Measurements from ENCODE around the gene RNF150. TPM values are rescaled to one million over a fixed set of nuclear protein-coding genes. Genes with fewer than 3 reads are reported as not detected.

The RNF150 gene
- total RNA-seq, 1 experiment from 2014 or later, result 4.4 TPM

DNA sequence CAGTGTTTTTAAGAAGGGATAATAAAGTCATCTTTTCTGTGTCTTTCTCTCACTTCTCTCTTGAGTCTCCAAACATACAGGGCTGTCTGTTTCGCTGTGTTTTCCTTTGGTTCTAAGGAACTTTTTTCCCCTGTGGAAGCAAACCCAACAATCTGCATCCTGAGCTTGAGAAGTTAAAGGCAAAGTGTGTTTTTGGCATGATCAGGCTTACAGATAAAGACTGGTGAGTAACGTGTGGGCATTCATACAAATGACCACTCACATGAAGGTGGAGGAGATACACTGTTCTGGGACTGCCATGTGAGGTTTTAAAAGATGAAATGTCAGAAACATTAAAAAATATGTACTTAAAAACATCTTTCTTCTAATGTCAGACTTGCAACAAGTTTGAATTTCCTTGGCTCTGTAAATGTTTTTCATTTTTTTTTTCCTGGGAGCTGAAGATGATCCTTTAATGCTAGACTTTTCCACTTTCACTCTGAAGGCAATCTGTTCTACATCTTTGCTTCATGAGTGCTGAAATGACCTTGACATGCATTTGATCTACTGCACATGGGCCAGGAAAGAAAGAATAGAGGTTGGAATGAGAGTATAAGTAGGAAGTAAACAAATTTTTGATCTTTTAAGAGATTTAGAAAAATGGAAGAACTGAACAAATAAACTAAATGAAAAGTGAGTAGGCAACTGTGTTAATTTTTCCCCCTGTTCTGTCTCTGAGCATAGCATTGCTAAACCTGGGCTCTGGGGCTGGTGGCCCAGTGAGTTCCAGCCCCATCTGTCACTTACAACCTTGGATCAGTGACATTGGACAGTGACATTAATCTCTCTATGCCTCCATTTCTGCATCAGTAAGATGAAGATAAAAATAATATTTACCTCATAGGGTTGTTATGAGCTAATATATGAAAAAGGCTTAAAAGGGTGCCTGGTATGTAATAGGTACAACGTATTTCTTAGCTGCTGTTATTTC, 226.0 kb downstream of the RNF150 start:
- H4K20me1 ChIP-seq (ENCODE audit: control insufficient read depth, insufficient read depth, insufficient read length), result no peaks in the 10 kb centered on the region

More for the DNA sequence above, 226.0 kb downstream of the RNF150 start:
- Histone ChIP-seq H3K56ac (ENCODE audit: insufficient read length, low read depth, low read length) (no peak overlapping the region), H2BK5ac (ENCODE audit: insufficient read length, low read length) (no peak overlapping the region), H3K14ac (ENCODE audit: insufficient read depth, low read length) (no peak overlapping the region), H3K23ac (ENCODE audit: insufficient read length, low read depth, low read length) (no peak overlapping the region), H3K27ac (ENCODE audit: insufficient read length, low read depth, low read length) (no peak overlapping the region), H2BK12ac (ENCODE audit: insufficient read length, low read depth, low read length) (no peak overlapping the region), H4K8ac (replicated peaks; ENCODE audit: insufficient read length, low read depth, low read length) (no peak overlapping the region), H3K4ac (ENCODE audit: low read depth, low read length) (no peak overlapping the region), H3K9ac (ENCODE audit: extremely low read depth, insufficient read length, low read length) (no peak overlapping the region), H3K23me2 (ENCODE audit: insufficient read length, low read depth, low read length, poor library complexity, severe bottlenecking) (no peaks in the 10 kb centered on the region), H3K9me3 (ENCODE audit: control insufficient read depth, low read depth, low read length) (no peaks in the 10 kb centered on the region), H2BK120ac (ENCODE audit: low read depth, low read length, poor library complexity, severe bottlenecking) (no peak overlapping the region), H2BK15ac (ENCODE audit: low read depth, low read length) (no peak overlapping the region), H3K79me1 (ENCODE audit: insufficient read depth, low read depth, low read length, poor library complexity, severe bottlenecking) (no peaks in the 10 kb centered on the region), H3T11ph (ENCODE audit: low read length) (no peak overlapping the region), H3K4me1 (ENCODE audit: insufficient read depth, low read length) (no peaks in the 10 kb centered on the region), H3K79me2 (ENCODE audit: insufficient read depth, low read length) (no peaks in the 10 kb centered on the region), H4K5ac (ENCODE audit: insufficient read length, low read depth, low read length) (no peak overlapping the region), H3K4me2 (ENCODE audit: insufficient read depth, insufficient read length, low read length) (no peak overlapping the region), H2BK20ac (ENCODE audit: low read depth, low read length, poor library complexity, severe bottlenecking) (no peak overlapping the region), H4K91ac (ENCODE audit: insufficient read length, low read depth, low read length) (no peak overlapping the region), H2AK5ac (ENCODE audit: insufficient read length, low read length) (no peak overlapping the region), H3K18ac (ENCODE audit: insufficient read length, low read depth, low read length) (no peak overlapping the region), H2AFZ (ENCODE audit: low read length) (no peak overlapping the region), H3K27me3 (ENCODE audit: insufficient read depth, low read length) (no peaks in the 10 kb centered on the region)
- H3K9me3 Mint-ChIP-seq, result no peaks in the 10 kb centered on the region
- H3K27ac Mint-ChIP-seq, result no peak overlapping the region
- H3K4me1 Mint-ChIP-seq, result no peaks in the 10 kb centered on the region
- H3K27me3 Mint-ChIP-seq (ENCODE audit: low read depth), result no peaks in the 10 kb centered on the region
- TF ChIP-seq CTCF (conservative IDR thresholded peaks at IDR 0.05), result no peak
- no peaks in the 10 kb centered on the region for H3K36me3 Mint-ChIP-seq (ENCODE audit: insufficient read depth in 1 of 3, low read depth in 3 of 3)
- WGBS (ENCODE audit: extremely low coverage, insufficient read length, low lambda C conversion rate), result no CpG with 5 or more reads among the region's 3 CpGs
- H3K4me3 Mint-ChIP-seq, result no peak overlapping the region
- no peak for DNase-seq
